GM21825 (cell line): ENCODE measurements around the gene HRAS.

Experiments used
- ATAC-seq: cut with Tn5 transposase; IDR thresholded peaks from one replicate; pipeline ENCODE4 v1.9.1; 2021; ENCODE audit warnings: mild to moderate bottlenecking, moderate library complexity; ENCODE audit not compliant: unreplicated experiment

The HRAS gene

DNA sequence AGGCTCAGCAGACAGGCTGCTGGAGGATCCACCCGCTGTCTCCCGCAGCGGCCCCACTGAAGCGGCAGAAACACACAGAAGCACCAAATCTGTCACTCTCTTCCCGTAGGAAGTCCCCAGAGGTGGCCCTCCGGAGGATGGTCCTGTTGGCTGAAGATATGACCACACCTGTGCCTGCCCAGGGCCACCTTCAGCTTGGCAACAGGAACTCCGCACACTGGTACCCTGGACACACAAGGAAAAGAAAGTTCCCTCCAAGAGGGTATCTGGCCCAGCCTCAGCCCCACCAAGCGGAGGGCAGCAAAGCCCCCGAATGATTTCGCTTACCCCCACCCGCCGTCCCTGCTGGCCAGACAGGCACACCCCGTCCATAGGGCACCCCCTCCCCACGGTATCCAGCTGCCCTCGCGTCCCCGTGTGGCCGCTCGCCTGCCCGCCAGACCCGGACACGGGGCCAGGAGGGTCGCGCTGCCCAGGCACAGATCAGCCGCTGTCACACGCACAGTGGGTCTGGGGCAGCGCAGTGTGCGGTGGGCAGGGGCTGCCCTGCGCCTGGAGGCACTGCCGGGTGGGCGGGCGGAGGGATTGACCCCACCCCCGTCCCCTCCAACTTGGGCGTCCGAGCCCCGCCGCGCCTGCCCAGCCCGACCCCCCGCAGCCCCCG, 32.4 kb upstream of the HRAS start:
- no peak for ATAC-seq

GRCh38 chr11:567011-567628, 31.7 kb upstream of the HRAS start:
- no peak for ATAC-seq

- no peak for ATAC-seq
Observed at GRCh38 chr11:565921-566509, 30.6 kb upstream of the HRAS start.

- no peak for ATAC-seq
Observed at GRCh38 chr11:563812-564578, 28.6 kb upstream of the HRAS start.

DNA sequence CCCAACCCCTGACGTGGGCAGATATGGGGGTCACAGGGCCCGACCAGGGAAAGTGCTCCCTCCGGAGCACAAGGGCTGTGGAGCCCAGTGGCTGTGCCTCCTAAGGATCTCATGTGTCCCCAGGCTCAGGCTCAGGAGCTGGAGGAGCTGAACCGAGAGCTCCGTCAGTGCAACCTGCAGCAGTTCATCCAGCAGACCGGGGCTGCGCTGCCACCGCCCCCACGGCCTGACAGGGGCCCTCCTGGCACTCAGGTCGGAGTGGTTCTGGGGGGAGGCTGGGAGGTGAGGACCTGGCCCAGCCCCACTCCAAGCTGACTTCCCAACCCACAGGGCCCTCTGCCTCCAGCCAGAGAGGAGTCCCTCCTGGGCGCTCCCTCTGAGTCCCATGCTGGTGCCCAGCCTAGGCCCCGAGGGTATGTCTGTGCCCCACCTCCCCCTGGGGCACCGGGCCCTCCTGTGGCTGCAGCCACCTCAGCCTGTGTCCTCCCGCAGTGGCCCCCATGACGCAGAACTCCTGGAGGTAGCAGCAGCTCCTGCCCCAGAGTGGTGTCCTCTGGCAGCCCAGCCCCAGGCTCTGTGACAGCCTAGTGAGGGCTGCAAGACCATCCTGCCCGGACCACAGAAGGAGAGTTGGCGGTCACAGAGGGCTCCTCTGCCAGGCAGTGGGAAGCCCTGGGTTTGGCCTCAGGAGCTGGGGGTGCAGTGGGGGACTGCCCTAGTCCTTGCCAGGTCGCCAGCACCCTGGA, 27.9 kb upstream of the HRAS start:
- ATAC-seq = no peak

DNA sequence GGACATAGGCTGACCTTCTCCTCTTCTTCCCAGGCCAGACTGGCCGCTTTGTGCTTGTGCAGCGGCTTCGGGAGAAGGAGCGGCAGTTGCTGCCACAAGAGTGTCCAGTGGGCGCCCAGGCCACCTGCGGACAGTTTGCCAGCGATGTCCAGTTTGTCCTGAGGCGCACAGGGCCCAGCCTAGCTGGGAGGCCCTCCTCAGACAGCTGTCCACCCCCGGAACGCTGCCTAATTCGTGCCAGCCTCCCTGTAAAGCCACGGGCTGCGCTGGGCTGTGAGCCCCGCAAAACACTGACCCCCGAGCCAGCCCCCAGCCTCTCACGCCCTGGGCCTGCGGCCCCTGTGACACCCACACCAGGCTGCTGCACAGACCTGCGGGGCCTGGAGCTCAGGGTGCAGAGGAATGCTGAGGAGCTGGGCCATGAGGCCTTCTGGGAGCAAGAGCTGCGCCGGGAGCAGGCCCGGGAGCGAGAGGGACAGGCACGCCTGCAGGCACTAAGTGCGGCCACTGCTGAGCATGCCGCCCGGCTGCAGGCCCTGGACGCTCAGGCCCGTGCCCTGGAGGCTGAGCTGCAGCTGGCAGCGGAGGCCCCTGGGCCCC, 26.8 kb upstream of the HRAS start:
- no peak for ATAC-seq

DNA sequence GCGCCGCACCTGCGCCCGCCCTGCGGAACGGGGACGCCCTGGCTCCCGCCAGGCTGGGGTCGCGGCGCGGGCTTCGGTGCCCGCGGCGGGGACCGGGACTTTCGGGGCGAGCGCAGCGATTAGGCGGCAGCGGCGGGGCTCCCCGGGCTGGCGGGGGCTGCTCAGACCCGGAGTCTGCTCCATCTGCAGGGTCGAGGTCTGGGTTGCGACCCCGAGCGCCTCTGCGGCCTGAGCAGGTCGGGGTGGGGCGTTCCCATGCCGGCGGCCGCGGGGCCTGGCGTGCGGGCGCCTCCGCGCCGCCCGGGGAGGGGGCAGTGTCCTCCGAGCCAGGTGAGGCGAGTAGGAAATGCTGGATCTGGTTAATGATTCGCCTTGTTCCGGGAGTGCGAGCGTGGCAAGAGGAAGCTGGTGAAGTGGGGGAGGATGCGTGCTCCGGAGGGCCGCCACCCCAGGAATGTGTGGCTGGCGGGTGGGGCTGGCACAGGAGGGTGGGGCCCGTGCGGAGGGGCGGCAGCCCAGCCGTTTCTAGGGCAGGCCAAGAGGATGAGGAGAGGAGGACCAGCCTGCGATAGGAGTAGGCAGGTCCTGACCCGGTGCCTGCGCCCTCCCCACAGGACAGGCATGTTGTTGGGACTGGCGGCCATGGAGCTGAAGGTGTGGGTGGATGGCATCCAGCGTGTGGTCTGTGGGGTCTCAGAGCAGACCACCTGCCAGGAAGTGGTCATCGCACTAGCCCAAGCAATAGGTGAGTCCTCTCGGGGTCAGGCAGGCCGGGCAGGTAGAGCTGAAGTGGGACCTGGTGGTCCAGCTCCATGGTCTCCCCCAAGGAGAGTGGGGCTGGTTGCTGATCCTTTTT, 26.0 kb upstream of the HRAS start:
- ATAC-seq = peak; percentile 7

GRCh38 chr11:560305-561147, 25.1 kb upstream of the HRAS start, which contains the start of the genes LMNTD2 and RASSF7:
LMNTD2 (minus strand) TSS chr11:560738; CDS start chr11:560716, 22 bp downstream.
RASSF7 (plus strand) TSS chr11:560970; CDS start chr11:561769, 799 bp downstream.
- peak; percentile 70 for ATAC-seq

- no peak for ATAC-seq
Observed at GRCh38 chr11:559712-560304, 24.4 kb upstream of the HRAS start.

DNA sequence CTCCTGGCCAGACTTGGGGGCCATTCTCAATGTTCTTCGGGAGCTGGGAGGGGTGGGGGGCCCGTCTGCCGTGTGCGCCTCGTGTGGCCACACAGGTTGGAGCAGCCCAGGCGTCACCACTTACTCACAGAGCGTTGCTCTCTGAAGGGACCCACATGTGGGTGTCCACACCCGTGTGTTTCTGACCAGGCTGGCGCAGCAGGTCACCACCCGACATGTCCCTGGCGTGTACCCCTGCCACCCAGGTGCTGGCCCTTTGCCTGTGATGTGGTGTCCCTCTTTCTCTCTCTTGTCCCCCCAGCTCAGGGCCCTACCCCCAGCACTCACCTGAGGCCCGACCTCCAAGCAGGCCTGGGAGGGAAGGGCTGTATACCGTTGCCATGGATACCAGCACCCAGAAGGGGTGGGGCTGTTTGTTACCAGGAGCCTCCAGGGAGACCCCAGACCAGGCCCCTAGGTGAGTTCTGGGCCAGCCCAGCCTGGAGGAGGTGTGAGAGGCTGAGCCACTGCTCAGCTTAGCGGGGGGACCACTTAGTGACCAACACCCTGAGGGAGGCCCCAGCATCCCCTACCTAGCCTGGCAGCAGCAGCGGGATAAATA, 23.7 kb upstream of the HRAS start:
- no peak for ATAC-seq

DNA sequence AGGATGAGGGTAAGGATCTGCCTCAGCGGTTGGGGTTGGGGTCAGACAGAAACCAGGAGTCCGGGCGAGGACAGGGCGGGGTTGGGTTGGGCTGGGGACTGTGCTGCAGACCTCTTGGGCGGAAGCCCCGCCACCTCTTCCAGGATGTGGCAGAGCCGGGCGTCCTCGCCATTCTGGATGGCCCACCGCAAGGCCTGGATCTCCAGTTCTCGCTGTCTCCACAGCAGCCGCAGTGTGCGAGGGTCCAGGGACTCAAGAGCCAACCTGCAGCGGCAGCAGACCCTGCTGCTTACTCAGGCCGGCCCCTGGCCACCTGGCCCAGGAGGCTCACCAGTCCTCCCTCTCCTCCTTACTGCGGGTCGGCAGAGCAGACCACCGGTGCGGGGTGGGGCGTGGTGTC, 23.1 kb upstream of the HRAS start:
- ATAC-seq = no peak

DNA sequence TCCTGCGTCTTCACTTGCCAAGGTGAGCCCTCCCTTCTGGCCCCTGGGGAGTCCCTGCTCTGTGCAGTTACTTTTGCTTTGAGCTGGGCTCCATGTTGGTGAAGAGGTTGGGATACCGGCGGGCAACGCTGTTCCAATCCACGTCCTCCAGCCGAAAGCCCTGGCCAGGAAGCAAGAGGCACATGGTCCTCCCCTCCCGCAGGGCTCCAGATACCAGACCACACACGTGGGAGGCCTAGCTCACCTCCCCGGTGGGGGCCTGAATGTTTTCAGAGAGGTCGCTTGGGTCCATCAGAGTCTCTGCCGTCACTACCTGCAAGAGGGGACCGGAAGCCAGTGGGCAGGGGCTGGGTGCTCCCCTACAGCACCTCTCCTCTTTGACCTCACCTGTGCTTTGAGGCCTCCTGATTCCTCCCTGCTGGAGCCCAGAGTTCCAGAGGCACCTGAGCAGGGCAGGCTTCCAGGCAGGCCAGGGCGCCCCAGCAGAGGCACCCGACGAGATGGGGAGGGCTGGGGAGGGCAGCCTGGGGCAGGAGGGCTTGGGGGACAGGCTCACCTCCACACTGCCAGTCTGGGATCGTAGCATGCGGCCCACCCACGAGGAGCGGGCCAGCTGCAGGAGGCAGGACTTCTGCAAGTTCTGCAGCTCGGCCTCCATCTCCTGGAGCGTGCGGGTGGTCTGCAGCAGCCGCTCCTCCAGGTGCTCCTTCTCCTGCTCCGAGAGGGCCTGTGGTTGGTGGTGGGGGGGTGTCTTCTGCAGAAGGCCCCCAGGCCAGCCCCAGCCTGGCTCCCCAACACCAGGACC, 22.2 kb upstream of the HRAS start:
- no peak for ATAC-seq

GRCh38 chr11:556662-557256, 21.4 kb upstream of the HRAS start:
- no peak for ATAC-seq

- no peak for ATAC-seq
Observed at GRCh38 chr11:555780-556661, 20.6 kb upstream of the HRAS start.

GRCh38 chr11:555227-555779, 19.9 kb upstream of the HRAS start:
- ATAC-seq = no peak
